PC-9 (cell line): Measurements from ENCODE around the gene CPT1C. TPM values are rescaled to one million over a fixed set of nuclear protein-coding genes. Genes with fewer than 3 reads are reported as not detected.

Experiments used
- BruUV-seq: library from RNA; stranded (reverse); fragments of 400-500 nt; replicated peaks from 2 replicates; lab custom pipeline; 2021; lab: Mats Ljungman, UMichigan
- CTCF ChIA-PET: fragments of 300-600 bp; sonication (Branson Sonifier 250); formaldehyde crosslinking; loops from one replicate; lab custom pipeline; 2022; ENCODE audit warnings: antibody characterized with exemption; lab: Charles Lee
- POLR2A ChIA-PET: fragments of 300-600 bp; sonication (Branson Sonifier 250); formaldehyde crosslinking; loops from one replicate; lab custom pipeline; 2022; ENCODE audit warnings: antibody characterized with exemption; ENCODE audit not compliant: unreplicated experiment; lab: Charles Lee
- DNase-seq, 2 experiments: peaks; one replicate each; pipeline versions ENCODE4 v3.0.0 to v3.0.0-alpha.2; 2015 to 2022; ENCODE audit warnings: mixed read lengths in 1 of 2
- H2AFZ ChIP-seq: fragments of 200-600 bp; sonication (generic); 2 replicates; pipeline ENCODE4 v1.8.1; 2017; ENCODE audit warnings: antibody characterized with exemption
- H3F3A ChIP-seq: fragments of 200-600 bp; sonication (generic); 2 replicates; pipeline ENCODE4 v1.8.1; 2017; ENCODE audit warnings: antibody characterized with exemption, mild to moderate bottlenecking, low read depth; ENCODE audit not compliant: insufficient read depth
- H3K27ac ChIP-seq: fragments of 200-600 bp; sonication (generic); 2 replicates; pipeline ENCODE4 v1.6.1; 2016; ENCODE audit warnings: mixed run types
- H3K27me3 ChIP-seq: fragments of 200-600 bp; sonication (generic); 2 replicates; pipeline ENCODE4 v1.6.1; 2016; ENCODE audit warnings: low read depth, mixed run types; ENCODE audit not compliant: insufficient read depth
- H3K36me3 ChIP-seq: fragments of 200-600 bp; sonication (generic); 2 replicates; pipeline ENCODE4 v1.6.1; 2016; ENCODE audit warnings: low read depth, mixed run types
- H3K4me1 ChIP-seq: fragments of 200-600 bp; sonication (generic); replicated peaks from 2 replicates; pipeline ENCODE4 v1.6.1; 2016; ENCODE audit warnings: mixed run types; ENCODE audit not compliant: insufficient read depth
- H3K4me2 ChIP-seq: fragments of 200-600 bp; sonication (generic); 2 replicates; pipeline ENCODE4 v1.6.1; 2017; ENCODE audit warnings: mixed run types
- H3K4me3 ChIP-seq: fragments of 200-600 bp; sonication (generic); 2 replicates; pipeline ENCODE4 v1.6.1; 2016; ENCODE audit warnings: mixed run types
- H3K79me2 ChIP-seq: fragments of 200-600 bp; sonication (generic); 2 replicates; pipeline ENCODE4 v1.6.1; 2017; ENCODE audit warnings: low read depth, mixed run types
- H3K9me2 ChIP-seq: fragments of 200-600 bp; sonication (generic); 2 replicates; pipeline ENCODE4 v1.8.1; 2017; ENCODE audit warnings: mild to moderate bottlenecking; ENCODE audit not compliant: insufficient read depth
- H3K9me3 ChIP-seq: fragments of 200-600 bp; sonication (generic); 2 replicates; pipeline ENCODE4 v1.8.1; 2016; ENCODE audit warnings: low read depth; ENCODE audit not compliant: insufficient read depth
- H4K20me1 ChIP-seq: fragments of 200-600 bp; sonication (generic); 2 replicates; pipeline ENCODE4 v1.8.1; 2017; ENCODE audit not compliant: insufficient read depth
- CTCF ChIP-seq: fragments of 200-600 bp; sonication (generic); conservative IDR thresholded peaks from 2 replicates; pipeline ENCODE4 v1.6.1; 2017; ENCODE audit warnings: mixed run types, antibody characterized with exemption, mild to moderate bottlenecking, moderate library complexity
- EZH2 ChIP-seq: fragments of 200-600 bp; sonication (generic); IDR thresholded peaks from 2 replicates; pipeline ENCODE4 v1.8.0; 2017; ENCODE audit warnings: antibody characterized with exemption, low read depth
- intact Hi-C: fragments of 100-400 bp; cut with micrococcal nuclease; formaldehyde crosslinking; loops from one replicate; pipeline ENCODE4 v1.10.0; 2022; ENCODE audit not compliant: unreplicated experiment
- total RNA-seq: library from RNA; stranded (reverse); gene quantifications from 2 replicates; pipeline ENCODE4 v1.2.3, GENCODE V29; 2021

Gene CPT1C
- total RNA-seq, 1 experiment from 2014 or later = 1.7 TPM

DNA sequence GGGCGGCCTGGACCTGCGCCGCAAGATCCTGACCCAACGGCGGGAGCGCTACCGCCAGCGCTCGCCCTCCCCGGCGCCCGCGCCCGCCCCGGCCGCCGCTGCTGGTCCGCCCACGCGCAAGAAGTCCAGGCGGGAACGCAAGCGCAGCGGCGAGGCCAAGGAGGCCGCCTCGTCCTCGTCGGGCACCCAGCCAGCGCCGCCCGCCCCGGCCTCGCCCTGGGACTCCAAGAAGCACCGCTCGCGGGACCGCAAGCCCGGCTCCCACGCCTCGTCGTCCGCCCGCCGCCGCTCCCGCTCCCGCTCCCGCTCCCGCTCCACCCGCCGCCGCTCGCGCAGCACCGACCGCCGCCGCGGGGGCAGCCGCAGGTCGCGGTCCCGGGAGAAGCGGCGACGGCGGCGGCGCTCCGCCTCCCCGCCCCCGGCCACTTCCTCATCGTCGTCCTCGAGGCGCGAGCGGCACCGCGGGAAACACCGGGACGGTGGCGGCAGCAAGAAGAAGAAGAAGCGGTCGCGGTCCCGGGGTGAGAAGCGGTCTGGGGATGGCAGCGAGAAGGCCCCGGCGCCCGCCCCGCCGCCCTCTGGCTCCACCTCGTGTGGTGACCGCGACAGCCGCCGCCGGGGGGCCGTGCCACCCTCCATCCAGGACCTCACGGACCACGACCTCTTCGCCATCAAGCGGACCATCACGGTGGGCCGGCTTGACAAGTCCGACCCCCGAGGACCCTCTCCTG lies 38.9 kb upstream of the CPT1C start:
- no peak for TF ChIP-seq EZH2
- no peak for TF ChIP-seq CTCF
- Histone ChIP-seq H3K9me3 (no peaks in the 10 kb centered on the region), H2AFZ (no peak overlapping the region), H3K36me3 (peaks cover 21% of the 10 kb centered on the region; the same call in 1 of the 2 replicates), H3K4me2 (no peak overlapping the region), H3K27ac (no peak overlapping the region), H3F3A (peaks cover 28% of the 10 kb centered on the region; the same call in 1 of the 2 replicates), H3K9me2 (no peaks in the 10 kb centered on the region), H3K79me2 (peaks cover 27% of the 10 kb centered on the region; the same call in 1 of the 2 replicates), H3K4me1 (no peaks in the 10 kb centered on the region), H4K20me1 (peaks cover 49% of the 10 kb centered on the region), H3K4me3 (no peak overlapping the region), H3K27me3 (no peaks in the 10 kb centered on the region)
- intact Hi-C loops = no loop called here
- no TSS peak for BruUV-seq
- no peak for DNase-seq
- POLR2A ChIA-PET = no interaction called here
- CTCF ChIA-PET = no interaction called here

DNA sequence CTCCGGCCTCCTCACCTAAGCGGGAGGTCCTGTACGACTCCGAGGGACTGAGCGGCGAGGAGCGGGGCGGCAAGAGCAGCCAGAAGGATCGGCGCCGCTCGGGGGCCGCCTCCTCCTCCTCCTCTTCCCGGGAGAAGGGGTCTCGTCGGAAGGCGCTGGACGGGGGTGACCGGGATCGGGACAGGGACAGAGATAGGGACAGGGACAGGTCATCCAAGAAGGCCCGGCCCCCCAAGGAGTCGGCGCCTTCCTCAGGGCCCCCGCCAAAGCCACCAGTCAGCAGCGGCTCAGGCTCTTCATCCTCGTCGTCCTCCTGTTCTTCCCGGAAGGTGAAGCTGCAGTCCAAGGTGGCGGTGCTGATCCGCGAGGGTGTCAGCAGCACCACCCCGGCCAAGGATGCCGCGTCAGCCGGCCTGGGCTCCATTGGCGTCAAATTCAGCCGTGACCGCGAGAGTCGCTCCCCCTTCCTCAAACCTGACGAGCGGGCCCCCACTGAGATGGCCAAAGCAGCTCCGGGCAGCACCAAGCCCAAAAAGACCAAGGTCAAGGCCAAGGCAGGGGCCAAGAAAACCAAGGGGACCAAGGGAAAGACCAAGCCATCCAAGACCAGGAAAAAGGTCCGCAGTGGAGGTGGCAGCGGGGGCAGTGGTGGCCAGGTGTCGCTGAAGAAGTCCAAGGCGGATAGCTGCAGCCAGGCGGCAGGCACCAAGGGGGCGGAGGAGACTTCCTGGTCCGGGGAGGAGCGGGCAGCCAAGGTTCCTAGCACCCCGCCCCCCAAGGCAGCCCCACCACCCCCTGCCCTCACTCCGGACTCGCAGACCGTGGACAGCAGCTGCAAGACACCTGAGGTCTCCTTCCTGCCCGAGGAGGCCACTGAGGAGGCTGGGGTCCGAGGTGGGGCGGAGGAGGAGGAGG lies 38.1 kb upstream of the CPT1C start:
- Histone ChIP-seq H3K4me2 (no peak overlapping the region), H2AFZ (no peak overlapping the region), H3K4me1 (no peaks in the 10 kb centered on the region), H3F3A (peaks cover 22% of the 10 kb centered on the region; the same call in 1 of the 2 replicates), H3K79me2 (peaks cover 18% of the 10 kb centered on the region; the same call in 1 of the 2 replicates), H3K9me3 (no peaks in the 10 kb centered on the region), H3K27ac (no peak overlapping the region), H4K20me1 (peaks cover 43% of the 10 kb centered on the region), H3K9me2 (no peaks in the 10 kb centered on the region), H3K27me3 (no peaks in the 10 kb centered on the region), H3K36me3 (peaks cover 21% of the 10 kb centered on the region; the same call in 1 of the 2 replicates), H3K4me3 (no peak overlapping the region)
- POLR2A ChIA-PET = no interaction called here
- CTCF ChIA-PET = no interaction called here
- DNase-seq = no peak
- intact Hi-C loops = no loop called here
- no peak for TF ChIP-seq CTCF
- BruUV-seq = no TSS peak

DNA sequence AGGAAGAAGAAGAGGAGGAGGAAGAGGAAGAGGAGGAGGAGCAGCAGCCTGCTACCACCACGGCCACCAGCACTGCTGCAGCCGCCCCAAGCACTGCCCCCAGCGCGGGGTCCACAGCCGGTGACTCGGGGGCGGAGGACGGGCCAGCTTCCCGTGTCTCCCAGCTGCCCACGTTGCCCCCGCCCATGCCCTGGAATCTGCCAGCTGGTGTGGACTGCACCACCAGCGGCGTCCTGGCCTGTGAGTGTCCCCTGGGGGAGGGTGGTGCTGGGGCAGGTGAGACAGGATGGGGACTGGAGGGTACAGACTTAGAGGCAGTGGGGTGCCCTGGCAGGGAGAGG lies 37.5 kb upstream of the CPT1C start:
- CTCF ChIA-PET = no interaction called here
- no peak overlapping the region for H3K27ac ChIP-seq
- BruUV-seq = no TSS peak
- H3K27me3 ChIP-seq = no peaks in the 10 kb centered on the region
- peaks cover 21% of the 10 kb centered on the region; the same call in 1 of the 2 replicates for H3K36me3 ChIP-seq
- DNase-seq = no peak
- H4K20me1 ChIP-seq = peaks cover 40% of the 10 kb centered on the region
- TF ChIP-seq EZH2 (no peak), CTCF (no peak)
- H3K4me3 ChIP-seq = no peak overlapping the region
- no peak overlapping the region for H2AFZ ChIP-seq
- peaks cover 17% of the 10 kb centered on the region; the same call in 1 of the 2 replicates for H3F3A ChIP-seq
- H3K4me2 ChIP-seq = no peak overlapping the region
- no peaks in the 10 kb centered on the region for H3K9me2 ChIP-seq
- peaks cover 16% of the 10 kb centered on the region; the same call in 1 of the 2 replicates for H3K79me2 ChIP-seq
- no peaks in the 10 kb centered on the region for H3K9me3 ChIP-seq
- POLR2A ChIA-PET = no interaction called here
- no peaks in the 10 kb centered on the region for H3K4me1 ChIP-seq
- intact Hi-C loops = no loop called here
